Germinal center (tissue), 1 donor: ENCODE results near the gene RFX8.

Experiments
- DNase-seq: peaks from one replicate; pipeline ENCODE4 v3.0.0; 2012; ENCODE audit warnings: mixed read lengths, low spot score

Gene RFX8

DNA sequence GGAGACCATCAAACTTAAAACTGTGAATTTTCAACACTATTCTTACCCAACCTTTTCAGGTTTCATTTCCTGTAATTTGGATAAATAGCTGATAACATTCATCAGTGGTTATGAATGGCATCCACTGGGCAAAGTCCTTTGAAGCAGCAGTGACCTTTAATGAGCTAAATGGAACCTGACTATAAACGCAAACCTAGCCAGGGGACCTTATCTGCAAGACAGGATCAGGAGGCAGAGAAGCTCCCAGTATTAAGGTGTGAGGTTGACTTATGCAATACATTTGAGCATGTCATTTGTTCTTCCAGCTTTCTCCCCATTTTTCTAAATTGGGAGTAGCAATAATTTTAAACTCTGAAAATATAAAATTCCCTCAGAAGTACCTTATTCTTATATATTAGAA, 126.0 kb downstream of the RFX8 start:
- no peak for DNase-seq
